GM12874 (cell line): ENCODE data around the gene CLEC2D.

ENCODE experiments used
- TF ChIP-seq, protein P1 (sequence below): IDR thresholded peaks from 2 replicates; pipeline ENCODE4 v1.5.1; 2011; ENCODE audit warnings: low read depth, mild to moderate bottlenecking, control low read depth, low read length, moderate library complexity; ENCODE audit not compliant: insufficient read depth

Gene CLEC2D

DNA sequence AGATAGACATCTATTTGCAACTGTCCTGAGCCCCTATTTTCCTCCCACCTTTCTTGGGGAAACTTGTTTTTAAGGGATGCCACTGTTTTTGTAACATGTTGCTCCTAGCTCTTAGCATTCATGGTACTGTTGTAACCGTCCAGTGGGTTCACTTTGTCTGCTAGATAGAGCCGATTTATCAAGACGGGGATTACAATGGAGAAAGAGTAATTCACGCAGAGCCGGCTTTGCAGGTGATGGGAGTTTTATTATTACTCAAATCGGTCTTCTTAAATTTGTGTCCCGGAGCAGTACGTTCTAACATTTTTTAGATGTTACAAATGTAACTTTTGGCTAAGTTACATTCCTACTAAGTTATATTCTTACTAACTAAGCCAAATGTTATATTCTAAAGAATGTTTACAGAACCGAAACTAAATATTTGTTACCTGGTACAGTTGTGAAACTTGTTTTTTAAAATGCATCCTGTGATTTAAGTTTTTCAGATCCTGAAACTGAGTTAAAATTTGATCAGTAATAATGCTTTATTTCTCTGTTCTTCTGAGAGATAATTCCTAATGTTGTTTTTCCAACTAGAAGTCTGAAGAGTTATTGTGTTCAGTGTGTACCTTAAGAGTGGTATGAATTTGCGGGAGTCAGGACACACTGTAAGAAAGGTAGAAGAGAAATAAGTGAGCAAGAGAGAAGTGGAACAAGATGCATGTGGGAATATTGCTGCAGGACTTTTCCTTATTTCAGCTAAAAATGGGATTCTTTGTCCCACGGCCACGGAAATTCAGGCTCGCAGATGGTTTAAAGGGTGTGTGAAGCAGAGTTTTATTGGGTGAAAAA is 20.6 kb upstream of the CLEC2D start:
- TF ChIP-seq, protein P1, sequence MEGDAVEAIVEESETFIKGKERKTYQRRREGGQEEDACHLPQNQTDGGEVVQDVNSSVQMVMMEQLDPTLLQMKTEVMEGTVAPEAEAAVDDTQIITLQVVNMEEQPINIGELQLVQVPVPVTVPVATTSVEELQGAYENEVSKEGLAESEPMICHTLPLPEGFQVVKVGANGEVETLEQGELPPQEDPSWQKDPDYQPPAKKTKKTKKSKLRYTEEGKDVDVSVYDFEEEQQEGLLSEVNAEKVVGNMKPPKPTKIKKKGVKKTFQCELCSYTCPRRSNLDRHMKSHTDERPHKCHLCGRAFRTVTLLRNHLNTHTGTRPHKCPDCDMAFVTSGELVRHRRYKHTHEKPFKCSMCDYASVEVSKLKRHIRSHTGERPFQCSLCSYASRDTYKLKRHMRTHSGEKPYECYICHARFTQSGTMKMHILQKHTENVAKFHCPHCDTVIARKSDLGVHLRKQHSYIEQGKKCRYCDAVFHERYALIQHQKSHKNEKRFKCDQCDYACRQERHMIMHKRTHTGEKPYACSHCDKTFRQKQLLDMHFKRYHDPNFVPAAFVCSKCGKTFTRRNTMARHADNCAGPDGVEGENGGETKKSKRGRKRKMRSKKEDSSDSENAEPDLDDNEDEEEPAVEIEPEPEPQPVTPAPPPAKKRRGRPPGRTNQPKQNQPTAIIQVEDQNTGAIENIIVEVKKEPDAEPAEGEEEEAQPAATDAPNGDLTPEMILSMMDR = no peak

DNA sequence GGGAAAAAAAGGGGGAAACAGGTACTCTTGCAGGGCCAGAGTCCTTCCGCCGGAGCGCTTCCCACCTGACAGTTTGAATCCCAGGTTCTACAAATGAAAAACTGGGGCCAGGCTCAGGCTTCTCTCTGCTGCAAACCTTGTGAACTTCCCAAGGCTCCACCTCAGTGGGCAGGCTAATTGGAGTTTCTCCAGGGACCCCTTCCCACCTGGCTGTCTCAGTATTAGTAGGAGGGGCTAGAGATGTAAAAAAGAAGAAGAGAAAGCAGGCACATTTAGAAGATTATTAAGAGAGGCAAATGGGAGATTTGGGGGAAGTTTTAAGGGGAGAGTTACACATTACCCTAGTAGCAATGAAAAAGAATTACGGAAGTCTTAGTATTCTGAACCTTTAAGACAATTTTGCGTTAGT is 20.0 kb upstream of the CLEC2D start:
- TF ChIP-seq, protein P1 = no peak

DNA sequence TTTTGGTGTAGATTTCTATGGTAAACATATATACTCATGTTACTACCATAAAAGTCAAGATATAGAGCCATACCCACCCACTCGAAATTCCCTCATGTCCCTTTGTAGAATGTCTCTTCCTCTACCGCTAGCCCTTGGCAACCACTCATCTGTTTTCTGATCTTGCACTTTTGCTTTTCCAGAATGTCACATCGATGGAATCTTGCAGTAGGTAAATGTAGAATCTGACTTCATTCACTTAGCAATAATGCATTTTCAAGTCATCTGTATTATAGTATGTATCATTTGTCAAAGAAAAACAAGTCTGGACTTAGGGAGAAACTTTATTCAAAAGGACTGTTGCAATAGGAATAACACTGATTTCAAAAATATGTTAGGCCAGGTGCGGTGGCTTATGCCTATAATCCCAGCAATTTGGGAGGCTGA is 19.3 kb upstream of the CLEC2D start:
- TF ChIP-seq, protein P1 = no peak

DNA sequence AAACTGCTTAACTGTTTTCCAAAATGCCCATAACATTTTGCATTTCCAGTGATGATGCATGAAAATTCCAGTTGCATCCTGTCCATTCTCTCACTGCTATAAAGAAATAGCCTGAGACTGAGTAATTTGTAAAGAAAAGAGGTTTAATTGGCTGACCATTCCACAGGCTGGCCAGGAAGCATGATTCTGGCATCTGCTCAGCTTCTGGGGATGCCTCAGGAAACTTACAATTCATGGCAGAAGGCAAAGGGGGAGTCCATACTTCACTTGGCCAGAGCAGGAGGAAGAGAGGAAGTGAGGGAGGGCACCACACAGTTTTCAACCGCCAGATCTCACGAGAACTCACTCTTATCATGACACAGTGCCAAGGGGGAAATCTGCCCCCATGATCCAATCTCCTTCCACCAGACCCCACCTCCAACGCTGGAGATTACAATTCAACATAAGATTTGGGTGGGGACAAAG is 18.2 kb upstream of the CLEC2D start:
- TF ChIP-seq, protein P1 = no peak

DNA sequence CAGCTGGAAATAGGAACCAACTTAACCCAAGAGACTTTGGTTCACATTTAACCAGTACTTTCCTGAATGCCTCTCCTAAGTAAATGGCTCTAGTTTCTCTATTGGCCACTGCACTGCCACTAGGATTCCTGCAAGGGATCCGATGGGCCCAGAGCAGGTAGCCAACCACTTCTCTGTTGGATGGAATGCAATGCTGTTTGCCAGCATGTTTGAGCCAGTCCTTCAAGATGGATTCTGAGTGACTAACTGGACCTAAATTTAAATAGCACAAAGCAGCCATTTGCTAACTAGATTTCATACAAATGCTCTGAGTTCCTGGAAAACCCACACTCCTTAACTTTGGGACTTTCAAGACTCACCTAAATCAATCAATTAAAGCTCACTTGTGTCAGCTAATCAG is 9.5 kb upstream of the CLEC2D start:
- TF ChIP-seq, protein P1 = no peak

DNA sequence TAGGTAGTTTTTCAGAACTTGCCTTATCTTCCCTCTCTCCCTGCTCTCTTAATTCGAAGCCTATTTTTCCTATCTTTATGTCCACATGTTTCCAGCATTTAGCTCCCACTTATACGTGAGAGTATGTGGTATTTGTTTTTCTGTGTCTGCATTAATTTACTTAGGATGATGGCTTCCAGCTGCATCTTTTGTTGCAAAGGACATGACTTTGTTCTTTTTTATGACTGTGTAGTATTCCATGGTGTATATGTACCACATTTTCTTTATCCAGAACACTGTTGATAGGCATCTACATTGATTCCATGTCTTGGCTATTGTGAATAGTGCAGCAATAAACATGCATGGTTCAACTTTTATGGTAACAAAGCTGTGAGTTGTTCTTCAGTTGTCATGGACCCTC is 7.8 kb upstream of the CLEC2D start:
- TF ChIP-seq, protein P1 = no peak

DNA sequence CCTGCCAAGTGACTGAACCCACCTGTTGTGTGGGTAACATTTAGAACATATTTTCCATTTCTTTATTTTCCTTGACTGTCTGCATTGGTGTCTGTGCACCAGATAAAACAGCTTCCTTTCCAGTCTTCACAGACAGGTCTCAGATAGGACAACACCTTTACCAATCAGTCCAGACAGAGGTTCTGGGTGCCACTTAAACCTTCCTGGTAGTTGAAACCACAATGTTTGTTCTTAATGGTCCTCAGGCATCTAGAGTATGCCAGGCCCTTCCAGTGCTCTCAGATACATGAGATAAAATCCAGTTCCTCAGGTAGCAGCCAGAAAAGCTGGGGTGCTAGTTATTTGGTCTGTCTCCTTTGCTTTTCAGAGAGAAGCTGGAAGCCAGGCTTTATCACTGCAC is 7.0 kb upstream of the CLEC2D start:
- TF ChIP-seq, protein P1 = no peak
